HepG2 (cell line): Measurements from ENCODE around the gene ZNF581. TPM values are rescaled to one million over a fixed set of nuclear protein-coding genes. Genes with fewer than 3 reads are reported as not detected.
A peak's percentile ranks its signal among the peaks of the same experiment; 100 is the strongest.

Experiments used
- ELF1 ChIP-seq: sonication (generic); formaldehyde crosslinking; IDR thresholded peaks from 2 replicates; pipeline ENCODE4 v1.4.0; 2020; ENCODE audit warnings: missing genetic modification reagents
- ETV5 ChIP-seq: IDR thresholded peaks from 2 replicates; pipeline ENCODE4 v1.6.1; 2018; ENCODE audit warnings: missing biosample characterization, missing genetic modification reagents, inconsistent platforms, borderline replicate concordance
- ETV6 ChIP-seq: sonication (generic); formaldehyde crosslinking; conservative IDR thresholded peaks from 2 replicates; pipeline ENCODE4 v1.4.0; 2020; ENCODE audit warnings: missing genetic modification reagents
- FOXA3 ChIP-seq: IDR thresholded peaks from 2 replicates; pipeline ENCODE4 v1.6.1; 2016; ENCODE audit warnings: missing genetic modification reagents, missing compliant biosample characterization
- GABPA ChIP-seq, 2 experiments: IDR thresholded peaks; 2 replicates each; pipeline ENCODE4 v1.6.1; 2011 to 2016; ENCODE audit warnings: low read depth in 2 of 2, low read length in 1 of 2, missing biosample characterization in 1 of 2, missing genetic modification characterization in 1 of 2
- GABPB1 ChIP-seq: IDR thresholded peaks from 2 replicates; pipeline ENCODE4 v1.6.1; 2016; ENCODE audit warnings: mild to moderate bottlenecking, missing genetic modification reagents, moderate library complexity, missing compliant biosample characterization
- GATAD1 ChIP-seq: IDR thresholded peaks from 2 replicates; pipeline ENCODE4 v1.6.1; 2016; ENCODE audit warnings: missing genetic modification reagents, missing compliant biosample characterization
- HDAC6 ChIP-seq: fragments of 200-600 bp; sonication (generic); IDR thresholded peaks from 2 replicates; pipeline ENCODE4 v1.7.0; 2017; ENCODE audit warnings: mild to moderate bottlenecking, antibody characterized with exemption, low read length, low read depth
- KDM5A ChIP-seq: fragments of 200-600 bp; sonication (generic); IDR thresholded peaks from 2 replicates; pipeline ENCODE4 v1.7.0; 2018; ENCODE audit warnings: antibody characterized with exemption, mild to moderate bottlenecking, low read length, borderline replicate concordance
- MAX ChIP-seq: IDR thresholded peaks from 2 replicates; pipeline ENCODE4 v1.6.1; 2012; ENCODE audit warnings: inconsistent platforms
- NFE2L2 ChIP-seq: fragments of 150-350 bp; IDR thresholded peaks from 2 replicates; pipeline ENCODE4 v1.6.1; 2014; ENCODE audit warnings: low read length
- PRPF4 ChIP-seq: fragments of 200-400 bp; formaldehyde crosslinking; IDR thresholded peaks from 2 replicates; pipeline ENCODE4 v1.6.1; 2016; ENCODE audit warnings: low read length, low read depth; ENCODE audit not compliant: poor library complexity, severe bottlenecking
- RBM39 ChIP-seq: fragments of 200-400 bp; formaldehyde crosslinking; IDR thresholded peaks from one replicate; pipeline ENCODE4 v1.6.1; 2018; ENCODE audit warnings: antibody characterized with exemption, mild to moderate bottlenecking, low read depth, low read length; ENCODE audit not compliant: poor library complexity, severe bottlenecking
- SAP130 ChIP-seq: IDR thresholded peaks from 2 replicates; pipeline ENCODE4 v1.6.1; 2016; ENCODE audit warnings: low read depth
- SMC3 ChIP-seq: IDR thresholded peaks from 2 replicates; pipeline ENCODE4 v1.6.1; 2011; ENCODE audit warnings: low read length, improper control_type of control experiment
- SP5 ChIP-seq: IDR thresholded peaks from 2 replicates; pipeline ENCODE4 v1.6.1; 2016; ENCODE audit warnings: low read depth, borderline replicate concordance
- THAP11 ChIP-seq: IDR thresholded peaks from 2 replicates; pipeline ENCODE4 v1.6.1; 2016; ENCODE audit warnings: missing biosample characterization, missing genetic modification reagents
- ZFP37 ChIP-seq: sonication (generic); formaldehyde crosslinking; IDR thresholded peaks from 2 replicates; pipeline ENCODE4 v1.4.0; 2020; ENCODE audit warnings: missing genetic modification reagents, borderline replicate concordance
- ZNF784 ChIP-seq: sonication (generic); formaldehyde crosslinking; IDR thresholded peaks from 2 replicates; pipeline ENCODE4 v1.5.1; 2020; ENCODE audit warnings: missing genetic modification reagents, mild to moderate bottlenecking, borderline replicate concordance
- polyA plus RNA-seq, 8 experiments: library from polyadenylated mRNA; depleted of rRNA in 3 of 8; stranded (reverse) in 7 of 8; unstranded in 1 of 8; fragments of >200 nt; fragmentation: Illumina TruSeq in 4 of 8; extraction: Trizol in 4 of 8; gene quantifications; 2 replicates each; pipeline versions ENCODE4 v1.2.1 to v1.2.3, GENCODE V29; 2011 to 2016; ENCODE audit warnings: low read depth in 4 of 8, missing spikeins in 1 of 8, mixed read lengths in 1 of 8; ENCODE audit not compliant: insufficient read depth in 1 of 8
- total RNA-seq, 5 experiments: library from RNA; depleted of rRNA; stranded (reverse); fragments of >200 nt; fragmentation: Illumina TruSeq; extraction: Trizol; gene quantifications; 2 replicates each; pipeline ENCODE4 v1.2.3, GENCODE V29; 2016; ENCODE audit warnings: low read depth in 1 of 5
- TF ChIP-seq, protein P1 (sequence below): sonication (generic); formaldehyde crosslinking; IDR thresholded peaks from 2 replicates; pipeline ENCODE4 v1.4.0; 2020; ENCODE audit warnings: mild to moderate bottlenecking, missing genetic modification reagents
- TF ChIP-seq, protein P2 (sequence below): sonication (generic); formaldehyde crosslinking; conservative IDR thresholded peaks from 2 replicates; pipeline ENCODE4 v1.4.0; 2020; ENCODE audit warnings: missing genetic modification reagents
- TF ChIP-seq, protein P3 (sequence below): sonication (generic); formaldehyde crosslinking; IDR thresholded peaks from 2 replicates; pipeline ENCODE4 v1.4.0; 2020; ENCODE audit warnings: missing genetic modification reagents
- TF ChIP-seq, protein P4 (sequence below): fragments of 450-650 bp; IDR thresholded peaks from 2 replicates; pipeline ENCODE4 v1.6.1; 2016

ZNF581 gene
- total and polyA plus RNA-seq, 2 of the 13 experiments (the other 11 are each of a cell fraction or from before 2014, with no cell fraction given) = 19.6 to 49.5 TPM

DNA sequence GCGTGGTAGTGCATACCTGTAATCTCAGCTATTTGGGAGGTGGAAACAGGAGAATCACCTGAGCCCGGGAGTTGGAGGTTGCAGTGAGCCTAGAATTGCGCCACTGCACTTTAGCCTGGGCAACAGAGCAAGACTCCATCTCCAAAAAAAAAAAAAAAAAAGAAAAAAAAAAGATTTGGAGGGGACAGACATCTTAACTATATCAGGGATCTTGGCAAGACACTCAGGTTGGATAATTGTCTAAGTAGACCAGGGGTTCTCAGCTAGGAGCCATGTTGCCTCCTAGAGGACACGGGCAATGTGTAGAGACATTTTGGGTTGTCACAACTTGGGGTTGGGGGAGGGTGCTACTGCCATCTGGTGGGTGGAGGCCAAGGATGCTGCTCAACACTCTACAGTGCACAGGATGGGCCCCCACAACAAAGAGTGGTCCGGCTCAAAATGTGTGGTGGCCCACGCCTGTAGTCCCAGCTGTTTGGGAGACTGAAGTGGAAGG lies 4.5 kb upstream of the ZNF581 start (continued):
- TF ChIP-seq, protein P1, sequence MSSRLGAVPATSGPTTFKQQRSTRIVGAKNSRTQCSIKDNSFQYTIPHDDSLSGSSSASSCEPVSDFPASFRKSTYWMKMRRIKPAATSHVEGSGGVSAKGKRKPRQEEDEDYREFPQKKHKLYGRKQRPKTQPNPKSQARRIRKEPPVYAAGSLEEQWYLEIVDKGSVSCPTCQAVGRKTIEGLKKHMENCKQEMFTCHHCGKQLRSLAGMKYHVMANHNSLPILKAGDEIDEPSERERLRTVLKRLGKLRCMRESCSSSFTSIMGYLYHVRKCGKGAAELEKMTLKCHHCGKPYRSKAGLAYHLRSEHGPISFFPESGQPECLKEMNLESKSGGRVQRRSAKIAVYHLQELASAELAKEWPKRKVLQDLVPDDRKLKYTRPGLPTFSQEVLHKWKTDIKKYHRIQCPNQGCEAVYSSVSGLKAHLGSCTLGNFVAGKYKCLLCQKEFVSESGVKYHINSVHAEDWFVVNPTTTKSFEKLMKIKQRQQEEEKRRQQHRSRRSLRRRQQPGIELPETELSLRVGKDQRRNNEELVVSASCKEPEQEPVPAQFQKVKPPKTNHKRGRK (CRISPR knock-in tag) = no peak
- TF ChIP-seq ELF1 (CRISPR knock-in tag) (no peak), NFE2L2 (no peak), GABPB1 (CRISPR knock-in tag) (peak; percentile 39), PRPF4 (no peak), FOXA3 (CRISPR knock-in tag) (peak; percentile 19; the same call in 1 of the 2 replicates), ZFP37 (CRISPR knock-in tag) (no peak), HDAC6 (no peak), MAX (peak; percentile 17; the same call in 1 of the 2 replicates), KDM5A (peak; percentile 40; the same call in 1 of the 2 replicates), SAP130 (CRISPR knock-in tag) (peak; percentile 55), GABPA (IDR thresholded peaks at IDR 0.05; ENCODE audit: low read depth, low read length) (no peak), GABPA (CRISPR knock-in tag; IDR thresholded peaks at IDR 0.05; ENCODE audit: low read depth) (peak; percentile 67), ZNF784 (CRISPR knock-in tag) (0 out of 2 replicates have a peak, but pooled peaks have one; percentile 22), SMC3 (peak; percentile 28; the same call in 1 of the 2 replicates), ETV6 (CRISPR knock-in tag) (no peak), GATAD1 (CRISPR knock-in tag) (peak; percentile 82), SP5 (CRISPR knock-in tag) (no peak), RBM39 (no peak), THAP11 (CRISPR knock-in tag) (peak; percentile 78), ETV5 (CRISPR knock-in tag) (0 out of 2 replicates have a peak, but pooled peaks have one; percentile 18)
- TF ChIP-seq, protein P2, sequence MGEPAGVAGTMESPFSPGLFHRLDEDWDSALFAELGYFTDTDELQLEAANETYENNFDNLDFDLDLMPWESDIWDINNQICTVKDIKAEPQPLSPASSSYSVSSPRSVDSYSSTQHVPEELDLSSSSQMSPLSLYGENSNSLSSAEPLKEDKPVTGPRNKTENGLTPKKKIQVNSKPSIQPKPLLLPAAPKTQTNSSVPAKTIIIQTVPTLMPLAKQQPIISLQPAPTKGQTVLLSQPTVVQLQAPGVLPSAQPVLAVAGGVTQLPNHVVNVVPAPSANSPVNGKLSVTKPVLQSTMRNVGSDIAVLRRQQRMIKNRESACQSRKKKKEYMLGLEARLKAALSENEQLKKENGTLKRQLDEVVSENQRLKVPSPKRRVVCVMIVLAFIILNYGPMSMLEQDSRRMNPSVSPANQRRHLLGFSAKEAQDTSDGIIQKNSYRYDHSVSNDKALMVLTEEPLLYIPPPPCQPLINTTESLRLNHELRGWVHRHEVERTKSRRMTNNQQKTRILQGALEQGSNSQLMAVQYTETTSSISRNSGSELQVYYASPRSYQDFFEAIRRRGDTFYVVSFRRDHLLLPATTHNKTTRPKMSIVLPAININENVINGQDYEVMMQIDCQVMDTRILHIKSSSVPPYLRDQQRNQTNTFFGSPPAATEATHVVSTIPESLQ (CRISPR knock-in tag) = no peak
- TF ChIP-seq, protein P3, sequence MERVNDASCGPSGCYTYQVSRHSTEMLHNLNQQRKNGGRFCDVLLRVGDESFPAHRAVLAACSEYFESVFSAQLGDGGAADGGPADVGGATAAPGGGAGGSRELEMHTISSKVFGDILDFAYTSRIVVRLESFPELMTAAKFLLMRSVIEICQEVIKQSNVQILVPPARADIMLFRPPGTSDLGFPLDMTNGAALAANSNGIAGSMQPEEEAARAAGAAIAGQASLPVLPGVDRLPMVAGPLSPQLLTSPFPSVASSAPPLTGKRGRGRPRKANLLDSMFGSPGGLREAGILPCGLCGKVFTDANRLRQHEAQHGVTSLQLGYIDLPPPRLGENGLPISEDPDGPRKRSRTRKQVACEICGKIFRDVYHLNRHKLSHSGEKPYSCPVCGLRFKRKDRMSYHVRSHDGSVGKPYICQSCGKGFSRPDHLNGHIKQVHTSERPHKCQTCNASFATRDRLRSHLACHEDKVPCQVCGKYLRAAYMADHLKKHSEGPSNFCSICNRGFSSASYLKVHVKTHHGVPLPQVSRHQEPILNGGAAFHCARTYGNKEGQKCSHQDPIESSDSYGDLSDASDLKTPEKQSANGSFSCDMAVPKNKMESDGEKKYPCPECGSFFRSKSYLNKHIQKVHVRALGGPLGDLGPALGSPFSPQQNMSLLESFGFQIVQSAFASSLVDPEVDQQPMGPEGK = peak; percentile 60
- TF ChIP-seq, protein P4, sequence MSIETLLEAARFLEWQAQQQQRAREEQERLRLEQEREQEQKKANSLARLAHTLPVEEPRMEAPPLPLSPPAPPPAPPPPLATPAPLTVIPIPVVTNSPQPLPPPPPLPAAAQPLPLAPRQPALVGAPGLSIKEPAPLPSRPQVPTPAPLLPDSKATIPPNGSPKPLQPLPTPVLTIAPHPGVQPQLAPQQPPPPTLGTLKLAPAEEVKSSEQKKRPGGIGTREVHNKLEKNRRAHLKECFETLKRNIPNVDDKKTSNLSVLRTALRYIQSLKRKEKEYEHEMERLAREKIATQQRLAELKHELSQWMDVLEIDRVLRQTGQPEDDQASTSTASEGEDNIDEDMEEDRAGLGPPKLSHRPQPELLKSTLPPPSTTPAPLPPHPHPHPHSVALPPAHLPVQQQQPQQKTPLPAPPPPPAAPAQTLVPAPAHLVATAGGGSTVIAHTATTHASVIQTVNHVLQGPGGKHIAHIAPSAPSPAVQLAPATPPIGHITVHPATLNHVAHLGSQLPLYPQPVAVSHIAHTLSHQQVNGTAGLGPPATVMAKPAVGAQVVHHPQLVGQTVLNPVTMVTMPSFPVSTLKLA = no peak
